Measurements from ENCODE around the gene ZBP1.

ZBP1 gene, protein sequence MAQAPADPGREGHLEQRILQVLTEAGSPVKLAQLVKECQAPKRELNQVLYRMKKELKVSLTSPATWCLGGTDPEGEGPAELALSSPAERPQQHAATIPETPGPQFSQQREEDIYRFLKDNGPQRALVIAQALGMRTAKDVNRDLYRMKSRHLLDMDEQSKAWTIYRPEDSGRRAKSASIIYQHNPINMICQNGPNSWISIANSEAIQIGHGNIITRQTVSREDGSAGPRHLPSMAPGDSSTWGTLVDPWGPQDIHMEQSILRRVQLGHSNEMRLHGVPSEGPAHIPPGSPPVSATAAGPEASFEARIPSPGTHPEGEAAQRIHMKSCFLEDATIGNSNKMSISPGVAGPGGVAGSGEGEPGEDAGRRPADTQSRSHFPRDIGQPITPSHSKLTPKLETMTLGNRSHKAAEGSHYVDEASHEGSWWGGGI

DNA sequence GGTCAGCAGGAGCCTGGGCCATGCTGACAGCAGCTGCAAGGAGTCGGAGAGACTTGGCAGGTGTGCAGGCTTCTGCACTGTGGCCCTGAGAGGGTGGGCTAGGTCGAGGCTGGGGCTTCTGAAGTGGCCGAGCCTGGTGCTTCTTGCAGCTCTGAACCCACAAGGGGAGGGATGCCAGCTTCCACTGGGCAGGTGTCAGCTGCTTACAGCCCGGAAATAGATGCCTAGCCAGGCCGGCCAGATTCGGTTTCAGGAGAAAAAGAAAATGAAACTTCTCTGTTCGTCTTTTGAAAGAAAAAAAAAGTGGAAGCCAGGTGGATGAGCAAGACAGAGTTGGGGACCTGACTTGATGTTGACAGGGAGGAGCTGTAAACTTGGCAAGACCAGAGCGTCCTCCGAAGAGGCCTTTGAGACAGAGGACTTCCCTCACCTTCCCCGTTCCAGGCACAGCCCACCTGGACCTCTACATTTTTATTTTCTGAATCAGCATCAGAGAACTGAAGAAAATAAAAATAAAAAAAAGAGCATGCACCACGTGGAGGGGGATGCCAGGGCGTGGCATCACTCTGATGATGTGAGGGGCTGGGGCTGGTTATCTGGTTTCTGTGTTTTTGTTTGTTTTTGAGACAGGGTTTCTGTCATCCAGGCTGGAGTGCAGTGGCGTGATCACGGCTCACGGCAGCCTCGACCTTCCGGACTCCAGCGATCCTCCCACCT lies at the start of gene ZBP1:
Gene ZBP1 (minus strand): TSS at position 153 of the 717 bp plus-strand sequence. CDS start 131 bp downstream, at position 22.
- peak; percentile 52 for DNase-seq

DNA sequence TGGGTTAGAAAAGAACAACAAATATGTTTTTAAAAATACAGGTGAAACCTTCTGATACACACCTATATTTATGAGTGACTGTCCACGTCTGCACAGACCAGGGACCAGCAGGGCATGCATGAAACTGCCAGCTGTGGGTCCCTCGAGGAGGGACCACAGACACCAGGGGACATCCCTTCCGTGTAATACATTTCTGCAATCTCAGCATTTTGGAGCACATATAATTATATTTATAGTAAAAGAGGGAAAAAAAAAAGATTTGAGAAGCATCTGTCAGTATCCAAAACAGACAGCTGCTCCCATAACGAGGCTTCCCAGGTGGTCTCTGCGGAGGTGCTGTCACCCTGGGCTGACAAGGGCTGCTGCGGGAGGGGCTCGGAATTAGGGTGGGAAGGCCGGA lies 49.4 kb upstream of the ZBP1 start:
- no peak for DNase-seq

DNA sequence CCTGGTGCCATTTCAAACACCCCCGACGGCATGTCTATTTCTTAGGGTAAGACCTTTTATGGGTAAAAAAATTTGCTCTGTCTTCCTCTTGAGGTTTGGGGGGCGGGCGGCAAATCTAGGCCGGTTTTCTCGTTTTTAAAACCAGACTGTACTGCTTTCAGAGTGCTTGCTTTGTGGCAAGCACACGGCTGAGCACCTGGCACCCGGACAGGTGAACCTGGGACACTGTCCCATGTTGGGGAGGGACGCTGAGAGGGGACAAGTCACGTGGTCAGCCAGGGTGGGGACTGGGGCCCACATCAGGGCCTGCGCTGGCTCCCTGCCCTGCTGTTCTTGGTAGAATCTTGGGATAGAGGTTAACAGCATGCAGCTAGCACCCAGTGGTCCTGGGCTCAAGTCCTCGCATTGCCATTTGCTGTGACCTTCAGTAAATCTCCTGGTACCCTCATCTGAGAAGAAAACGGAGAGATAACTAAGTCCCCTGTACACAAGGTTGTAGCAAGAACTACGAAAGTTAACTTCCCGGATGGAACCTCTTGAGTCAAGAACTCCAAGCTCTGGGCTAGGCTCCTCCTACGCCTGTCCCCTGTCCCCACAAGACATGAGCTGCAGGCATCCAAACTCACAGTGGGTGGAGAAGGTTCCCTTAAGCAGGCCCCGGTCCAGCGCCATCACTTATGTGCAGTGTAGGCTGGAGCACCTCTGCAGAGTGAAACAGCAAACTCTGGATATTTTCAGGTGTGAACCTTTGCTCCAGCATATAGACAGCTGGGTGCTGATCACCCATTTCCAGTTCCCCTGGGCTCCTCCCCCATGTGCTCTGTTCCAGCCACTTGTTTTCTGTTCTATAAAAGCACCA lies 47.9 kb upstream of the ZBP1 start:
- no peak for DNase-seq

DNA sequence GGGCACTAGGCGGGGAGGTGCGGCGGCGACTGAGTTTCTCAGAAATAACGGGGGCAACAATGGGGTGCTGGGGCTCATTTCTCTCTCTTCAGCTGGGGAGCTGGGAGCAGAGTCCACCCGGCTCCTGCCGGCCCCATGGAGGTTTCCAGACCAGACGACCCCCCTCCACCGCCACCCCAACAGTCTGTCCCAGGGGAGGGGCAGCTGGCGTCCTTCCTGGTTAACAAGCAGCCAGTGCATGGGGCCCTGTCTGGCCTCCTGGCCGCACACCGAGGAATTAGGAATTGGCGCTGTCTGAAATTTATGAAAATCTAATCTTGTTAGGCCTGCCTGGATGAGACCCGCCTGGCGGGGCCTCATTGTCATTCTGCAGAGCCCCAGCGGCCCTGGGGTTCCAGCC lies 47.2 kb upstream of the ZBP1 start:
- DNase-seq, result no peak

DNA sequence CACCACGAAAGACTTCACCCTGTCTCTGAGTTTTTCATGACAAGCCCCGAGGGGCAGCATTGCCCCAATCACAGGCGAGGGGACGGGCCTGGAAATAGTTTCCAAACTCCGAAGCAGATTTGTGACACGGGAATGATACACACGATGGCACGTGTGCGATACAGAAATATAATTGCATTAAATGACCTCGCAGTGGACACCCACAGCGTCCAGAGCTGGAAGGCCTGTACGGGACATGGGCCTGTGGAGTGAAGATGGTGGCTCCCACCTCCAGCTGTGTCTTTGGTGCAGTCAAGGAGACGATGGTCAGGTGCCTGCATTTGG lies 46.6 kb upstream of the ZBP1 start:
- no peak for DNase-seq

DNA sequence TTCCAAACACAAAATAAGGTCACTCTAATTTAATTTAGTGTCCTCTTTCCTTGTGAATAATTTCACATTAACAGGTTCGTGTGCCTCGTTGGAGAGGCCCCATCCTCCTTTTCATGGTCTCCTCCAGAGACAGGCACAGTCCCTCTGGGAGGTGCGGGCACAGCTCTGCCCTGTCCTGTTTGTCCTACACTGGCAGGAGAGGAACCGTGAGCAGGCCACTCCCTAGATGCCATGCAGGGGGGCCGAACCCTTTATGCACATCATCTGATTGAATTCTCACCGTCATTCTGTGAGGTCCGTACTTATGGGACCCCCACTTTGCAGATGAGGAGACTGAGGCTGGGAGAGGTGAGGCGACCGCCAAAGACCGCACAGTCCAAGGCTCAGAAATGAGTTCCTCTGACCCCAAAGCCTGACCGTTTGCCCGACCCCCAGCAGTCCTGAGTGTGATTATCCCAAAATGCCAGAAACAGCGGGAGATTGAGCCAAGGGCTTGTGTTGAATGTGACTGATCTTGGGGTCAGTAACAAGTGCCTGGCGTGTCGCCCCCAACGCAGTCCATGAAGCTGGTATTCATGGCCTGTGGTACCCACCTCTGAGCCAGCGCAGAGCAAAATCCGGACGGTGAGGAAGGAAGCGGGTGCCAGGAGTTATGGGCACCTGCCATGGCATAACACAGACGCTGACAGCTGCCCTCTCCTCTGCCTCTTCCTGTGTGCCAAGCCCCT lies 46.0 kb upstream of the ZBP1 start:
- no peak for DNase-seq

DNA sequence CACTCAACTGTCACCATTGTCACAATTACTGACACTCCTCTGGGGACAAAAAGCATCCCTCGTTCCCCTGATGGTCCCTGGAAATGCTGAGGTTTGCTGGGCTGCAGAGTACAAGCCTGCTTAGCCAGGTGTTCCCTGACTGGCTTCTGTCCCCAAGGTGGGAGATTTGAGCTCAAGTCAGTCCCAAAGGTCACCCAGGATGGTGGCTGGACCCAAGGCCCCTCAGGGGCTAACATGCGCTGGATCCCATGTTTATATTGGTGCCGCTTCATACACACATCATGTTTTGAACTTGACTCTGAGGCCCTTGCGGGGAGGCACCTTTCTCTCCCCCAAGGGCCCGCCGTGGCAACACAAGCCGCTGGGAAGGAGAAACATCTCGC lies 45.4 kb upstream of the ZBP1 start:
- no peak for DNase-seq

DNA sequence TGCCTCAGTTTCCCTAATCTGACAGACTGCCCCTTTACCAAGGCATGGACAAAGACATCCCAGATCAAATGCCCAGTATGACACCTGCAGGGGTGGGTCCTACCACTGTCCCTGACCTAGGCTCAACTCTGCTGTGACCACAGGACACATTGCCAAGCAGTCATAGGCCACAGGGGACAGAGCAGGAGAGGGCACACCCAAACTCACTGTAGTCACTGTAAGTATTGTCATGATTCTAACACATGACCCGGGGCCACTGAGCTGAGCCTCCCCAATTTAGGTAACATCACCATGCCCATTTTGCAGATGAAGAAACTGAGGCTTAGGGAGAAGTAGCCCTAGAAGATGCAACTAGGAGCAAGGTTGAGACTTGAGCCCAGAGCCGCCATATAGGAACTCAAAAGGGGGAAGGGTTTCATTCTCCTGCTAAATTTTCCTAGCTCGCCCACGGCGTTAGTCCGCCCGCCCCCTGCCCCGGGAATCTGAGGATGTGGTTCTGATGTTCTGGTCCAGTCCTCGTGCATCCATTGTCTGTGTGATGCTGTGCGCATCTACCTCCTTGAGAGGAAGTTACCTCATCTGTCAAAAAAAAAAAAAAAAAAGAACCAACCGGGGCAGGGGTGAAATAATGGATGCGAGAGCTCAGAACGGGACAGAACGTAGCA lies 44.8 kb upstream of the ZBP1 start:
- DNase-seq, result no peak

DNA sequence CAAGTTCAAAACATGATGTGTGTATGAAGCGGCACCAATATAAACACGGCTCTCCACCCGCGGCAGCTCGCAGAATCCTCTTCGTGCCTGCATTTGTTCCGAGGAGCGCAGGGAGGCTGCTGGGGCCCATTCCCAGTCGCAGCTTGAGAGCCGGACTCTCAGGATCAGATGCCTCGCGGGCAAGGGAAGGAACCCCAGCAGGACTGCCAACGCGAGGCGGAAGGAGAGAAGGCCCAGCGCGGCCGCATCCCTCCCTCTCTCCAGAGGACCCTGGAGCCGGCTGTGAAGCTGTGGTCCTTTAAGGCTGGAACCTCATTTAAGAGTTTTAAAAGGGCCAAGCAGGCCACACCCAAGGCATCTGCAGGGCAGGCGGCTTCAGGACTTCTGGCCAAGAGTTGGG lies 44.2 kb upstream of the ZBP1 start:
- DNase-seq, result no peak

DNA sequence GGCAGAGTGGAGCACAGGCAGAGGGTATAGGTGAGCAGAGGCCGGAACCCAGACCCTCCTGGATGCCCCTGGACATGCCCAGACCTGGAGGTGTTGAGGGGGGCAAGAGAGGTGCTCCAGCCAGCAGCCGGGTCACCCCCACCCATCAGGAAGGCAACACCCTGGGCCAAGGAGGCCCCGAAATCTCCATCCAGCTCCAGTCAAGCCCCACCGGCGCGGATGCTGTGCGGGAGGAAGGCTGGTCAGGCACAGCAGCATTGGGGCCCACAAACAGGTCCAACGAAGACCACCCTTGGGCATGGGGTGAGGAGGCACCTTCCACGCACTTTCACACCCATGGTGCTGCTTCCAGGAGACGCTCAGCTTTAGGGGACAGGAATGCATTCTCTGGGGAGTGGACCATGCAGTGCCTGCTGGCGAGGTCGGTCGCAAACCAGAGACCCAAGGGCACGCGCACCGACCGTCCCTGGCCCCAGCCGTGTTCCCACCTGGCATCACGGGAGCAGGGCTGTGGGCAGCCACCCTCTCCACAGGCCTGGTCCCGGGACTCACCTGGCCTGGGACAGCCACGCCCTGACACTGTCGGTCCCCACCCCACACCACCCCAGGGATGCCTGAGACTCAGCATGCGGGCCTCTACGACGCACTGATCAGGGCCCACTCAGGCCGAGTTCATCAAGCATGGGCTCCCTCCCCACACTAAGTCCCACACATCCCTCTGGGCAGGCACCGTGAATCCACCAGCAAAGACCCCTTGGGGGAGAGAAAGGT lies 43.6 kb upstream of the ZBP1 start:
- no peak for DNase-seq

DNA sequence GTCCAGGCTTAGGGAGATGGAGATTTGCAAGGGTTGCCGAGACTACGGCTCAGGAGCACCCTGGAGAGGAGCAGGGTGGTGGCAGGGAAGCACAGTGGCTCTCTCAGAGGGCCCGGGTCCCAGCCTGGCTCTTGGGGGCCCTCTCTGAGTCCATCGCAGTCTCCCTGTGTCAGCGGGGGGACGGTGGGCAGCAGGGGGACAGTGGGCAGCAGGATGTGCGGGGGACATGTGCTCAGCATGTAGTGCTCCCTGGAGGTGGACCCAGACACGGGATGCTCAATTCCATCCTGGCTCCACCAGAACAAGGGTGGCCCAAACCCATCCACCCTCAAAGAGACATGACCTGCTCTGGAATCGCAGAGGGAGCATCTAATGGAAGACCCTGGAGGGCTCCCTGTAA lies 43.0 kb upstream of the ZBP1 start:
- DNase-seq, result no peak

DNA sequence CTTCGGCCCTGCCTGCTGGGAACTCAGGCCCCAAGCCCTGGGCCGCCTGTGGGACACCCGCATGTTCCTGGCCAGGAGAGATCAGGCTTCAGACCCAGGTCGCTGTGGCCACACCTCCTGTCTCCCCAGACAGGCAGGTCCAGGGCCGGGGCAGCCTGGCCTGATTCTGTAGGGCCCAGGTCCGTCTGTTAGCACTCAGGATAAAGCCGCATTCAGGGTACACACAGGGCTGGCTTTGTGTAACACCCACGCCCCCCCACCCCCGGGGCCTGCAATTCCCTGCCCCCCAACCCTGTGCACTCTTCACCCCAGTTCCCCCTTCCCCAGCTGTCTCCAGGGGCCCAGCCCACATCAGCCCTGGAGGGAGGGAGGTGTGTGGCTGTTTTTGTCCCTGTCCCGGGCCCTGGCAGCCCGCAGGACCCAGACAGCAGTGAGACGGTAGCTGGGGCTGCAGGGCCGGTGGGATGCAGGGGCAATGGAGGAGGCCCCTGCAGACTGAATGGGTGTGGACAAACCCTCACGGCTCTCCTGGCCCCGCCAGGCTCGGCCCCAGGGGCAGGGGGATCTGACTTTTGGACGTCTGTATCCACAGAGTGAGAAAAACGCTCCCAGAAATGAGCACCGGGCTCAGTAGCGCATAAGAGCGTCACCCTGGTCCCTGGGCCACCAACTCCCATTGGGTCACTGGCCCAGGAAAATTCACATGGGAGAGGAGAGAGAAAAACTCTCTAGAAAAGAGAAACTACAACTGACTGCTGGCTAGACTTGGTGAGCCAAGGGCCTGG lies 42.4 kb upstream of the ZBP1 start:
- DNase-seq, result no peak

DNA sequence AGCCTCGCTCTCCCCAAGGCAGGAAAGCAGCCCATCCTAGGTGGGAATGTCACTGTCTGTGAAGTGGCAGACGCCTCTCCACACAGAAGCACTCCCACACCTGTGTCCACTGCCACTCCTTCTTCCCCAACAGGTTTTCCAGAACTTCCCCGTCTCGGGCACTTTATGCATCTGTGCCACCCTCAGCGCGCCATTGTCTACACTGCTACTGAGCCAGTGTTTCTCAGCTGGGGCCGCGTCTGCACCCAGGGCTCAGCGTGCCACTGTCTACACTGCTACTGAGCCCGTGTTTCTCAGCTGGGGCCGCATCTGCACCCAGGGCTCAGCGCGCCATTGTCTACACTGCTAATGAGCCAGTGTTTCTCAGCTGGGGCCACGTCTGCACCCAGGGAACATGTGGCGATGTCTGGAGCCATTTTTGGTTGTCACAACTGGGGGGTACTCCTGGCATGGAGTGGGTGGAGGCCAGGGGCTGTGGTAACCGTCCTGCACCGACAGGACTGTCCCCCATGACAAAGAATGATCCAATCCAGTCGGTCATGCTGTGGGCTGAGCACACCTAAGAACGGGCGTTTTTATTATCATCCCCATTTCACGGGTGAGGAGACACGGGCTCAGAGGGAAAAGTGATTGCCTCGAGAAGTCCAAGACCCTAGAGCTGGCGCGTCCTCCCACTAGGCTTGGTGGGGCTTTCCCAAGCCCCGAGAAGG lies 41.7 kb upstream of the ZBP1 start:
- no peak for DNase-seq

DNA sequence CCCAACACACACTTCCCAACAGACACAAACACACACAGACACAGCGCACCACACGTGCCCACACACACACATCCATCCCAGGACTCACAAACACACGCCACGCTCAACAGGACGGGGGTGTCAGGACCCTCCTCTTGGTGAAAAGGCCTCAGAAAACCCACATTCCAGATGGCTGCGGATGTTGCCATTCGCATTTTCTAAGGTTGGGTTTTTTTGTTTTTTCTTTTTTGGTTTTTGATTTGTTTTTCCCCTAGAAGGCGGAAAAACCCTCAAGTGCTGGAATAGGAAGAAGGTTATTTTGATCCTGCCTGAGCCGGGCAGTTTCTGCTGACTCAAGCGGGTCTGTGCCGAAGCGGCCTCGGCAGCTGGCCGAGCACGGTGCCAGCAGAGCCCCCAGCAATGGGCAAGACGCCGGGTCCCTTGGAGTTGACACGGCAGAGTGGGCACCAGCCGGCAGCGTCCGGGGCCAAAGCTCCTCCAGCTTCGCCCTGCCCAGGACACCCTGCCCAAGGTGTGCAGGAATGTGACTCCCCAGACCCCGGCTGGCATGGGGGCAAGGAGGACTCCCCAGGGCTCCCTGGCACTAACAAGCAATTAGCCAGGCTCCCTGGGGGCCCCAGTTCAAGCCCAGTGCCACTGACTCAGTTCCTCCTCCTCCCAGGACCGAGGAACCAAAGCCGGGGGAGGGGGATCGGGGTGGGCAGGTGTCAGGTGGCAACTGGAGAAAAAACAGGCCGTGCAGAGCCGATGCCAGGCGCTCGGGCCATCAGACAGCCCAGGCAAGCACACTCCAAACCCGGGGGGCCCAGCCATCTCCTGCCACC lies 40.9 kb upstream of the ZBP1 start:
- DNase-seq, result no peak

DNA sequence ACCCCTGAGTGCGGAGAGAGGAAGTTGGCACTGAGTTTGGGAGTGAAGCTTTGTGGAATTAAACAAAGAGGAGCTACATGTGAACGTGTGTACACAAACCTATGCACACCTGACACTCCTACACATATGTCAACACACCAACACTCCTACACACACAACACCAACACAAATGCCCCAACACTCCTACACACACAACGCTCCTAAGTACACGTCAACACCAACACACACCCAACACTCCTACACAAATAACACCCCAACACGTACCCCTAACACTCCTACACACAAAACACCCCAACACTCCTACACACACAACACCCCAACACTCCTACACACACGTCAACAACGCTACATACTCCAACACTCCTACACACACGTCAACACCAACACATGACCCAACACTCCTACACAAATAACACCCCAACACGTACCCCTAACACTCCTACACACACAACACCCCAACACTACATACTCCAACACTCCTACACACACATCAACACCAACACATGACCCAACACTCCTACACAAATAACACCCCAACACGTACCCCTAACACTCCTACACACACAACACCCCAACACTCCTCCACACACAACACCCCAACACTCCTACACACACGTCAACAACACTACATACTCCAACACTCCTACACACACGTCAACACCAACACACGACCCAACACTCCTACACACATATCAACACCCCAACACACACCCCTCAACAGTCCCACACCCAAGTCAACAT lies 40.1 kb upstream of the ZBP1 start:
- DNase-seq, result no peak

DNA sequence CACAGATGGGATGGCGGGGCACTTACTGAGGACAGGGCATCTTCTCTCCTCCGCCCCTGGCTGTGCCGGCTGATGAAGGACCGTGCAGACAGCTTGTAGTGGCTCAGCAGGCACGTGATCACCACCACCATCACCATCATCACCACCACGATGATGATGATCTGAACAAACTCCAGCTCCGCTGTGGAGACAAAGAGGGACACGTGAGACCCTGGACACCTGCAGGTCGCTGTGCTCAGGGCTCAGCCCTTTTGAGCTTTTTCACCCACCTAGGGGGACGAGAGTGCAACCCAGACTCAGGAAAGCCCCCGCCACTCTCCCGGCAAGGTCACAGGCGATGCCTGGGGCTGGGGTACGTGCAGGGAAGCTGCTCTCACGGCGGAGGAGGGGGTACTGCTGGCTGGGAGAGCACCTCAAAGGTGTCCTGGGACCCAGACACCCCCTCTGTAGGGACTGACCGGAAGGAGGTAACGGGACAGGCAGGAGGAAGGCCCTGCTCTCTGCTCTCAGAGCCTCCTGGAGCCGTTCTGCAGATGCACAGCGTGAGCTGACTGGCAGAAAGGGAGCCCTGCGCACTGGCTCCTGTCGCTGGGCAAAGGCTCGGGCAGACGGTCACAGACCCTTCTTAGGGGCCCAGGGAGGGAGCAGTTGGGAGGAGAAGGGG lies 39.4 kb upstream of the ZBP1 start:
- DNase-seq, result no peak

DNA sequence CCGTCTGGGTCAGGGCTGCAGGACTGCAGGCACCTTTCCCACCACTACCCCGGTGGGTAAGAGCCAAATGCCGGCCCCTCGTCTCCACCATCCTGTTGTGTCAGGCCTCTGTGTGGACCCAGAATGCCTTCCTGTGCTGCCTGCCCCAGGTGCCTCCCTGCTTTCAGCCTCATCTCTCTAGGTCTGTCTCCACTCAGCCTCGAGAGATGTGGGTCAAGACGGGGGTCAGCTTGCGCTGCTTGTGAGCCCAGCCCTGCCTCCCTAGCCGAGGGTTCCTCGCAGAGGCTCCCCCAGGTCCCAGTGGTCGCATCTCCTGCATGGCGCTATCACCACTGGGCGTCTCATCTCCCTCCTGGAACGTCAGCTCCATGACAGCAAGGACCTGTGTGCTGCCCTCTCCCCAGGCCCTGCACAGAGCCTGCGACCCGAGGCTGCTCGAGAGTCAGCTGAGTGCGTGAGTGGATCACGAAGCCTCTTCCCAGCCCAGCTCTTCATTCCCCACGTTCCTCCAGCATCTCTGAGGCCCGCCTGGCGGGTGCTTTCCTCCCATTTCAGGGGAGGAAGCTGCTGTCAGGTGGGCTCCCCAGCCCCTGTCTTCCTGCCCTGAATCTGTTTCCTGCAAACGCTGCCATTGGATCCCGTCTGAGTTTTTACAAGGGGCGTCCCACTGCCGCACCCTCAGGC lies 38.7 kb upstream of the ZBP1 start:
- DNase-seq, result no peak

Measured in stimulated activated CD4-positive, alpha-beta T cell treated with anti-CD3 and anti-CD28 coated beads, Interleukin-1b, Interleukin-23, amount 100 ng/mL, for 48 hours (primary cell).